ENCODE results near the gene NFIC. TPM values are rescaled to one million over a fixed set of nuclear protein-coding genes. Genes with fewer than 3 reads are reported as not detected.

The NFIC gene
- total RNA-seq, 1 donor from 2014 or later, result 32.9 TPM

GRCh38 chr19:3433313-3433712, 66.9 kb downstream of the NFIC start:
- H3K4me3 Mint-ChIP-seq, result no peak overlapping the region
- peaks cover 4% of the 10 kb centered on the region for H3K4me1 Mint-ChIP-seq
- DNase-seq (ENCODE audit: low spot score in 2 of 2, unreplicated experiment in 2 of 2), result no peak
- H3K27me3 Mint-ChIP-seq (ENCODE audit: low read depth), result no peaks in the 10 kb centered on the region
- no peak for TF ChIP-seq CTCF (IDR thresholded peaks at IDR 0.05; ENCODE audit: unreplicated experiment)
- H3K9me3 Mint-ChIP-seq, result no peaks in the 10 kb centered on the region
- no peak overlapping the region for H3K27ac Mint-ChIP-seq
- peaks cover 11% of the 10 kb centered on the region for H3K36me3 Mint-ChIP-seq

GRCh38 chr19:3433805-3434540, 67.6 kb downstream of the NFIC start:
- Mint-ChIP-seq H3K4me1 (peaks cover 4% of the 10 kb centered on the region), H3K9me3 (no peaks in the 10 kb centered on the region), H3K36me3 (peaks cover 11% of the 10 kb centered on the region), H3K27me3 (ENCODE audit: low read depth) (no peaks in the 10 kb centered on the region), H3K27ac (peak overlapping the region; percentile 100), H3K4me3 (peak overlapping the region; percentile 99)
- DNase-seq (ENCODE audit: low spot score in 2 of 2, unreplicated experiment in 2 of 2), result no peak
- TF ChIP-seq CTCF (IDR thresholded peaks at IDR 0.05; ENCODE audit: unreplicated experiment), result no peak

GRCh38 chr19:3434630-3435553, 68.5 kb downstream of the NFIC start:
- TF ChIP-seq CTCF (IDR thresholded peaks at IDR 0.05; ENCODE audit: unreplicated experiment), result no peak
- peak overlapping the region; percentile 100 for H3K27ac Mint-ChIP-seq
- no peaks in the 10 kb centered on the region for H3K9me3 Mint-ChIP-seq
- peak; percentile 95 to 98 for DNase-seq (ENCODE audit: low spot score in 2 of 2, unreplicated experiment in 2 of 2)
- peaks cover 4% of the 10 kb centered on the region for H3K4me1 Mint-ChIP-seq
- H3K4me3 Mint-ChIP-seq, result peak overlapping the region; percentile 99
- no peaks in the 10 kb centered on the region for H3K27me3 Mint-ChIP-seq (ENCODE audit: low read depth)
- H3K36me3 Mint-ChIP-seq, result peaks cover 11% of the 10 kb centered on the region

- Mint-ChIP-seq H3K36me3 (peaks cover 4% of the 10 kb centered on the region), H3K4me1 (peaks cover 9% of the 10 kb centered on the region), H3K9me3 (no peaks in the 10 kb centered on the region), H3K27ac (no peak overlapping the region), H3K27me3 (ENCODE audit: low read depth) (no peaks in the 10 kb centered on the region), H3K4me3 (no peak overlapping the region)
- no peak for DNase-seq (ENCODE audit: low spot score in 2 of 2, unreplicated experiment in 2 of 2)
- no peak for TF ChIP-seq CTCF (IDR thresholded peaks at IDR 0.05; ENCODE audit: unreplicated experiment)
Observed at GRCh38 chr19:3440082-3440481, 73.7 kb downstream of the NFIC start.

GRCh38 chr19:3441089-3441985, 75.0 kb downstream of the NFIC start:
- Mint-ChIP-seq H3K27ac (no peak overlapping the region), H3K36me3 (peaks cover 2% of the 10 kb centered on the region), H3K27me3 (ENCODE audit: low read depth) (no peaks in the 10 kb centered on the region), H3K4me3 (no peak overlapping the region), H3K4me1 (peaks cover 5% of the 10 kb centered on the region), H3K9me3 (no peaks in the 10 kb centered on the region)
- DNase-seq (ENCODE audit: low spot score in 2 of 2, unreplicated experiment in 2 of 2), result no peak
- TF ChIP-seq CTCF (IDR thresholded peaks at IDR 0.05; ENCODE audit: unreplicated experiment), result no peak

All from mesothelial cell of epicardium (in vitro differentiated cells).